ENCODE results near the gene SLC9C1.
A peak's percentile ranks its signal among the peaks of the same experiment; 100 is the strongest.

The SLC9C1 gene

GRCh38 chr3:112138219-112138969, 155.6 kb downstream of the SLC9C1 start:
- no peak for TF ChIP-seq CTCF (IDR thresholded peaks at IDR 0.05)

- TF ChIP-seq CTCF (IDR thresholded peaks at IDR 0.05) = no peak
These were observed 156.2 kb downstream of the SLC9C1 start for GRCh38 chr3:112137781-112138180.

GRCh38 chr3:112136959-112137693, 156.9 kb downstream of the SLC9C1 start:
- peak; percentile 80 for TF ChIP-seq CTCF (IDR thresholded peaks at IDR 0.05)

GRCh38 chr3:112136046-112136445, 158.0 kb downstream of the SLC9C1 start:
- no peak for TF ChIP-seq CTCF (IDR thresholded peaks at IDR 0.05)

- TF ChIP-seq CTCF (IDR thresholded peaks at IDR 0.05) = no peak
These were observed 159.5 kb downstream of the SLC9C1 start for GRCh38 chr3:112134335-112135124.

- no peak for TF ChIP-seq CTCF (IDR thresholded peaks at IDR 0.05)
These were observed 160.2 kb downstream of the SLC9C1 start for GRCh38 chr3:112133626-112134334.

- no peak for TF ChIP-seq CTCF (IDR thresholded peaks at IDR 0.05)
These were observed 161.0 kb downstream of the SLC9C1 start, which contains the start of gene GCSAM for GRCh38 chr3:112132975-112133448. TSS of gene GCSAM (minus strand) at chr3:112133248. CDS start at chr3:112133120, 128 bp downstream.

Data from LNCAP (cell line).